Panc1 (cell line): ENCODE results near the gene DCXR.

Experiments
- CTCF ChIP-seq: fragments of 450-650 bp; IDR thresholded peaks from 2 replicates; pipeline ENCODE4 v1.5.1; 2017; ENCODE audit warnings: mild to moderate bottlenecking
- POLR2AphosphoS5 ChIP-seq: IDR thresholded peaks from 2 replicates; pipeline ENCODE4 v1.6.1; 2012; ENCODE audit warnings: mild to moderate bottlenecking, low read depth, low read length, moderate library complexity
- SIN3A ChIP-seq: IDR thresholded peaks from 2 replicates; pipeline ENCODE4 v1.6.1; 2012; ENCODE audit warnings: low read depth, mild to moderate bottlenecking, low read length, moderate library complexity, borderline replicate concordance; ENCODE audit not compliant: insufficient read depth
- TCF7L2 ChIP-seq: IDR thresholded peaks from 2 replicates; pipeline ENCODE4 v1.6.1; 2011; ENCODE audit warnings: mild to moderate bottlenecking, low read depth, low read length, inconsistent platforms
- TF ChIP-seq, protein P1 (sequence below), 2 experiments: IDR thresholded peaks; 2 replicates each; pipeline ENCODE4 v1.6.1; 2011 to 2012; ENCODE audit warnings: low read depth in 2 of 2, control low read depth in 1 of 2, low read length in 1 of 2, mild to moderate bottlenecking in 1 of 2, moderate library complexity in 1 of 2; ENCODE audit not compliant: insufficient read depth in 1 of 2

GRCh38 chr17:82073446-82073845, 35.9 kb upstream of the DCXR start:
- TF ChIP-seq, protein P1, sequence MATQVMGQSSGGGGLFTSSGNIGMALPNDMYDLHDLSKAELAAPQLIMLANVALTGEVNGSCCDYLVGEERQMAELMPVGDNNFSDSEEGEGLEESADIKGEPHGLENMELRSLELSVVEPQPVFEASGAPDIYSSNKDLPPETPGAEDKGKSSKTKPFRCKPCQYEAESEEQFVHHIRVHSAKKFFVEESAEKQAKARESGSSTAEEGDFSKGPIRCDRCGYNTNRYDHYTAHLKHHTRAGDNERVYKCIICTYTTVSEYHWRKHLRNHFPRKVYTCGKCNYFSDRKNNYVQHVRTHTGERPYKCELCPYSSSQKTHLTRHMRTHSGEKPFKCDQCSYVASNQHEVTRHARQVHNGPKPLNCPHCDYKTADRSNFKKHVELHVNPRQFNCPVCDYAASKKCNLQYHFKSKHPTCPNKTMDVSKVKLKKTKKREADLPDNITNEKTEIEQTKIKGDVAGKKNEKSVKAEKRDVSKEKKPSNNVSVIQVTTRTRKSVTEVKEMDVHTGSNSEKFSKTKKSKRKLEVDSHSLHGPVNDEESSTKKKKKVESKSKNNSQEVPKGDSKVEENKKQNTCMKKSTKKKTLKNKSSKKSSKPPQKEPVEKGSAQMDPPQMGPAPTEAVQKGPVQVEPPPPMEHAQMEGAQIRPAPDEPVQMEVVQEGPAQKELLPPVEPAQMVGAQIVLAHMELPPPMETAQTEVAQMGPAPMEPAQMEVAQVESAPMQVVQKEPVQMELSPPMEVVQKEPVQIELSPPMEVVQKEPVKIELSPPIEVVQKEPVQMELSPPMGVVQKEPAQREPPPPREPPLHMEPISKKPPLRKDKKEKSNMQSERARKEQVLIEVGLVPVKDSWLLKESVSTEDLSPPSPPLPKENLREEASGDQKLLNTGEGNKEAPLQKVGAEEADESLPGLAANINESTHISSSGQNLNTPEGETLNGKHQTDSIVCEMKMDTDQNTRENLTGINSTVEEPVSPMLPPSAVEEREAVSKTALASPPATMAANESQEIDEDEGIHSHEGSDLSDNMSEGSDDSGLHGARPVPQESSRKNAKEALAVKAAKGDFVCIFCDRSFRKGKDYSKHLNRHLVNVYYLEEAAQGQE (IDR thresholded peaks at IDR 0.05; ENCODE audit: insufficient read depth in 1 of 2, low read depth in 2 of 2, low read length in 1 of 2), result no peak
- TF ChIP-seq CTCF (no peak), SIN3A (no peak), TCF7L2 (no peak), POLR2AphosphoS5 (no peak)
